SKM-1 (cell line): ENCODE data around the gene EMC6.

ENCODE experiments used
- DNase-seq: peaks from one replicate; lab custom pipeline; 2025; ENCODE audit not compliant: unreplicated experiment; lab: John Stamatoyannopoulos, UW

Gene EMC6

DNA sequence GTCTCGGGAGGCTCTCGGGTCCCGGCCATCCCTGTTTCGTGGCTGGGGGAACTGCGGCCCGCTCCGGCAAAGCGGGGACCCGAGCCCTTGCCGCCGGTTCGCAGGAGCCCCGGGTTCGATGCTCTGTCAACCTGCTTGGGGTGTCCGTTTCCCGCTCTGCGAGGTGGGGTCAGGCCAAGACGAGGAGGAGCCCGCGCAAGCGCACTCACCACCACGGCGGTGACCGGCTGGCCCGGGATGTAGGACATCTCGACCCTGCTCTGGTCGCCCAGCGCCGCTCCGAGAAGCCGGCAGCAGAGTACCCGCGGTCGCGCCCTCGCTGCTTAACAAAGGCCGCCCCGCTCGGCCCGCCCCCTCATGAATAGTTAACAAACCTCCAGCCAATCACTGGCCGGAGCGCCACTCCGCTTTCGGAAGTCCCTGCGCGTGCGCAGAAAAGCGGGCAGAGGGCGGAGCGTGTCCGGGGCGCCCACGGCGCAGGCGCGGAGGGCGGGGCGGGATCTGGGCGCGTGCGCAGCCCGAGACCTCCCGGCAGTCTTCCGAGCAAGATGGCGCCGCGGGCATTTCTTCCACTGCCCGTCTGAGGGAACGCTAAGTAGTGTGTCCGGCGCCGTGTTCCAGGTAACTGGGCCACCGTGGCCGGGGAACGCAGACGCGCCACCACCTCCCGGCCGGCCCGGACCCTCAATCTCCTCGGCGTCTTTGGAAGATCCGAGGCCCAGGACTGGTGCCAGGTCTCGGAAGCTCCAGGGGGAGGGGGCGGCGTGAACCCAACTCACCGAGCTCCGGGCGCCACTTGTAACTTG, at the start of gene EMC6, which contains the start of gene TAX1BP3:
TSS of gene EMC6 (plus strand) at position 534 of the 806 bp plus-strand sequence. CDS start 335 bp downstream, outside the sequence.
TSS of gene TAX1BP3 (minus strand) at position 300 of the 806 bp plus-strand sequence. CDS start at position 248, 52 bp downstream.
- DNase-seq: peak; percentile 44

DNA sequence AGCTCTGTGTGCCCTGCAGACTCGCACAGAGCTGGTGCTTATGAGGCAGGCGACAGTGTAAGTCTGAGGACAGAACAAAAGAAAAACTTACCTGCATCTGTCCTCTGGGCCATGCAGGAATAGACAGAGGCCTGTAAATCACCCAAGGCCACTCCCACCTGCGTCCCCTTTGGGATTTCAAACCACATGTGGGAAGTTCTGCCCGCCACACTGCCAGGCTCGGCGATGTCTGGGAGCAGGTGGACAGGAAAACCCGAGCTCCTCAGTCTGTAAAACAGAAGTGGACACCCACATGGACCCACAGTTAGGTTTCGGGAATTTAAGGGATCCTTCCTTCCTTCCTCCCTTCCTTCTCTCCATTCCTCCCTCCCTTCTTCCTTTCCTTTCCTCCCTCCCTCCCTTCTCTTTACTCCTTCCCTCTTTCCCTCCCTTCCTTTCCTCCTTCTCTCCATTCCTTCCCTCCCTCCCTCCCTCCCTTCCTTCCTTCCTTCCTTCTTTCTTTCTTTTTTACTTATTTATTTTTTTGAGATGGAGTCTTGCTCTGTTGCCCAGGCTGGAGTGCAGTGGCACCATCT, 47.4 kb upstream of the EMC6 start:
- DNase-seq: no peak

- DNase-seq: no peak
Observed at GRCh38 chr17:3622977-3623594, 45.5 kb upstream of the EMC6 start.

GRCh38 chr17:3626831-3627768, 41.5 kb upstream of the EMC6 start:
- no peak for DNase-seq

DNA sequence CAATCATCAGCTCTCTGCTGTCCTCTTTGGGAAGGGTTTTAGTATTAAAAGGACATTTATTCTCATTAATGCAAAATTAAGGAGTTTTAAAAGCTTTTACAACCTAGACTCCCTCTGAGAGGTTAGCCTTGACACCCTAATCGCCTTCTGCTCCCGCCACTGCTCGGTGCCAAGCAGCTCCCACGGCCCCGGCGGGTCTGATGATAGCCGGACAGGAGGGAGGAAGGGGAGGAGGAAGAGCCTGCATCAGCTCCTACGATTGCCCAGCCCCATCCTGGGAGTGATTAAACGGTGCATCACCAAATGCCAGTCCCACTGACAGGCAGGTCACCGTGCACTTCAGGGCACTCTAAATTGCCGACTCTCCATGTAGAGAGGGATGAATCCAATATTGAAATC, 40.8 kb upstream of the EMC6 start:
- DNase-seq: no peak

DNA sequence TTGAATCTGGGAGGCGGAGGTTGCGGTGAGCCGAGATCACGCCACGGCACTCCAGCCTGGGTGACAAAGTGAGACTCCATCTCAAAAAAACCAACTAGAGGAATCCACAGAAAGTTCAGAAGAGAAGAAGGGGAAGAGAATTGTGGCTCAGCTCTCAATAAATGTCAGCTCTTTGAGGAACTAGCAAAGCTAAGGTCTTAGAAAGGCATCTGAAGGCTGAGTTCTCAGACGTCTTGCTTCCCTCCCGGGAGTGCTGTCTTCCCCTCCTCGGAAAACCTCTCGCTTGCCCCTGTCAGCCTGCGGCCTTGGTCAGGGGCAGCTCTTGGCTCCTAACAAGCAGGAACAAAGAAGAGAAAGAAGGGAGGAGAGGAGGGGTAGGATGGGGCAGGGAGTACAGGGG, 37.8 kb upstream of the EMC6 start:
- DNase-seq: no peak

- DNase-seq: no peak
Observed at GRCh38 chr17:3632287-3632686, 36.3 kb upstream of the EMC6 start.

GRCh38 chr17:3635474-3636153, 33.0 kb upstream of the EMC6 start:
- no peak for DNase-seq

- peak; percentile 70 for DNase-seq
Observed at GRCh38 chr17:3636154-3636907, 32.3 kb upstream of the EMC6 start, which contains the start of the genes CTNS and SHPK. TSS of gene CTNS (plus strand) at chr17:3636760. CDS start at chr17:3640207, 3,447 bp downstream. TSS of gene SHPK (minus strand) at chr17:3636250. CDS start at chr17:3636219, 31 bp downstream.

- no peak for DNase-seq
Observed at GRCh38 chr17:3636908-3637373, 31.7 kb upstream of the EMC6 start.

DNA sequence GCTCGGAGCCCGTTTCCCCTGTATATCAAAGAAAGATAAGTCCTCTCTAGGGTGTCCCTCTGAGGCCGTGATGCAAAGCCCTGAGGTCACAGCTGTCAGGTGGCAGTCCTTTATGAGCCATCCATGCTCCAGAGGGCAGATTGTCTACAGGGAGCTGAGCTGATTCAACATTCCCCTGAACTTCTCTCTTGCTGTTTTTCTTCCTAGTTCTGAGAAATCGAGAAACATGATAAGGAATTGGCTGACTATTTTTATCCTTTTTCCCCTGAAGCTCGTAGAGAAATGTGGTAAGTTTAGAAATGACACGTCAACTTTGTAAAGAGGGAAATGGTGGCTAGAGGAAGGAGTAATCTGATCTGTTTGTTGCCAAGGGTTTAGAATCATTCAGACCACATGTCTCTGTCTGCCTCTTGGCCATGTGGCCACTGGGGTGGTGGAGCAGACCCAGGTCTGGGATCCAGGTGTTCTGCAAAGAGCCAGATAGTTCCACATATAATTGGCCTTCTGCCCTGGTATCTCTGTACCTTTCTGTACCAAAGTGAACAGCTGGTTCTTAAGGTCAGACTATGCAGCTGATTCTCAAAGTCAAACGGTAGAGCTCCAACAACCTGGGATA, 28.5 kb upstream of the EMC6 start:
- no peak for DNase-seq

DNA sequence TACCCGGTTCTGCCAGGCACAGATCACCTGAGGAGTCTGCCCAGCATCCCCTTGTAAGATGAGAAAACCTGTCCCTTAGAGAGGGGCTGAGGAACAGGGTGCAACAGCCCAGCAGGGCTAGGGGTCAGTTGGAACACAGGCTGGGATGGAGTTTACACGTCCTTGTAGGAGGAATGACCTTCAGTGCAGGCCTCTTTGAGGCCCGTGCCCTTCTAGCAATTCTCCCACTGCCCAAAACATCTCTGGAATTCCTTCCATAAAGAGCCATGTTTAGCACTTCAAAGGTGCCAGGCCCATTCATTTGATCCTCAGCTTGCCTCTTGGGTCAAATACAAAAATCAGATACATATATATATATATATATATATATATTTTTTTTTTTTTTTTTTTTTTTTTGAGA, 27.6 kb upstream of the EMC6 start:
- no peak for DNase-seq

GRCh38 chr17:3641717-3642486, 26.7 kb upstream of the EMC6 start:
- DNase-seq: no peak

DNA sequence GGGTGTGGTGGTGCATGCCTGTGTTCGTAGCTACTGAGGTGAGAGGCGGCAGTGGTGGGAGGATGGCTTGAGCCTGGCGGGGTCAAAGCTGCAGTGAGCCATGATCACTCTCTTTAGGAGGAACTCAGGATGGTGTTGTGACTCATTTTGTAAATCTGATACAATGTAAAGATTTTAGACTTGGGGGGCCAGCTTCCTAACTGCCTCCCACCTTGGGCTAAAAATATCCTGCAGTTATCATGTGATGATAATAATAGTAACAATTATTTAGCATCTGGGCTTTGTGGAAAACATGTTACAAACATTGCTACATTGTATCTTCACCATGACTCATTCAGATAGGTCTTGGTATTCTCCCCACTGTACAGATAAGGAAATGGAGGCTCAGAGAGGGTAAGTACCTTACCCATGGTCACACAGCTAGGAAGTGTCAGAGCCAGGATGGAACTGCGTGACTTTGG, 24.7 kb upstream of the EMC6 start:
- DNase-seq: no peak

DNA sequence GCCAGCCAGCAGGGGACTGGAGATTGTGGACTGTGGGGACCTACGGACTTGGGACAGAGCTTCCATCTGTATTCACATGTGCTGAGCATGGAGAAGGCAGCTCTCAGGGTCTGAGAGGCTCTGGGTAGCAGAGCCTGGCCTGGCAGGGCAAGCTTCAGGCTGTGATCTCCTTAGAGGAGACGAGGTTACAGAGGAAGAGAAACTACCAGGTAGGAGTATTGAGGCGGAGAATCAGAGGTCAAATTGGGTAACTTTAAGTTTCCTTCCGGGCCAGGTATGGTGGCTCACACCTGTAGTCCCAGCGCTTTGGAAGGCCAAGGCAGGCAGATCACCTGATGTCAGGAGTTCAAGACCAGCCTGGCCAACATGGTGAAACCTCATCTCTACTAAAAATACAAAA, 23.3 kb upstream of the EMC6 start:
- no peak for DNase-seq

DNA sequence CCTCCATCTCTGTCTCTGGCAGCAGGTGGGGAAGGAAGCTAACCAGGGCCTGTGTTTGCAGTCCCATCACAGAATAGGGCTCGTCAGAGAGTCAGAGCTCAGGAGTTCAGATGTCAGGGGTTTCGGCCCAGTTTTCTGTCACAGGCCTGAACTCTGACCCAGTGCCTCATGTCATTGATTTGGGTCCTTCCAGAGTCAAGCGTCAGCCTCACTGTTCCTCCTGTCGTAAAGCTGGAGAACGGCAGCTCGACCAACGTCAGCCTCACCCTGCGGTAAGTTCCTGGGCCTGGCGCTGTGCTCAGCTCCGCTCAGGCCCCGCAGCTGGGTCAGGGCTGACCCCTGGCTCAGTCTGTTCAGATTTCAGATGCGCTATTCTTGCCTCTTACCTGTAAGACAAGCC, 21.4 kb upstream of the EMC6 start:
- DNase-seq: no peak

DNA sequence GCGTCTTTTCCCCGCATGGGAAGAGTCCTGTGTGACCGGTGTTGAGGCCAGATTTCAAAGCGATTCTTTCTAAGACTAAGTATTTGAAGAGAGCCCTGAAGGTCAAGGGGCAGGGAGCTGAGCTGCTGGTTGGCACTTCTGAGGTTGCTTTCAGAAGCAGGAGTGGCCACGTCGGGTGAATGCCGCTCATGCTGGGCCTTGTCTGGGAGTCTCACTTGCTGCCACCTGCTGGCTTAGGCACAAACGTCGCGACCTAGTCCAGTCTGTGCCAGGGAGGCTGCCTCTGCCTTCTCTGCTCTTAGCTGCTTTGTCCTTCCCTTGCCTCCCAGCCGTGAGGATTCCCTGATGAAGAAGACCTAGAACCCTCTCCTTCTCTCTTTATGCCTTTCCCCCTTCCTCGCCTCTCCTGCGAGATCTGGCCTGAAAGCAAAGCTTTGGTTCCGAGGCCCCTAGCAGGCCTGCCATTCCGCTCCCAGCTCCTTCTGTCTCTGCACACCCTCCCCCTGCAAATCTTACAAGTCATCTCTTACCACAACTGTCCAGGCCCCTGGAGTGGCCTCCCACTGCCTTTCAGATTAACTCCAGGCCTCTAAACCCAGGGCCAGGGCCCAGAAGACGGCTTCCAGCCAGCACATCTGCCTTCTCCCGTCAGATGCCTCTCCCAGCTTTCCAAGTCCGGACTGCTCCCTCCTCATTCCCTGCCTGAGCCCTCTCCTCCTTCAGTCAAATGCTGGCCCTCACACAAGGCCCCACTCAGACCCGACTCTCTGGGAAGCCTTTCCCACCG, 20.6 kb upstream of the EMC6 start:
- DNase-seq: no peak
